Coronary artery (tissue), 2 donors: ENCODE results near the gene PARP2.

Source experiments
- DNase-seq: peaks from one replicate; pipeline ENCODE4 v3.0.0-alpha.2; 2017; ENCODE audit warnings: low spot score
- H3K27ac ChIP-seq, 2 donors: fragments of 200-600 bp; sonication (generic); one replicate each; pipeline ENCODE4 v1.5.1; 2016 to 2019
- H3K4me3 ChIP-seq: fragments of 200-600 bp; sonication (generic); 2 replicates; pipeline ENCODE4 v1.5.1; 2016; ENCODE audit warnings: mild to moderate bottlenecking, moderate library complexity
- CTCF ChIP-seq: fragments of 200-600 bp; sonication (generic); IDR thresholded peaks from one replicate; pipeline ENCODE4 v1.5.1; 2019; ENCODE audit warnings: antibody characterized with exemption

PARP2 gene

GRCh38 chr14:20343092-20343861 lies at the start of gene PARP2:
TSS of gene PARP2 (plus strand) at chr14:20343635. CDS start at chr14:20343642, 7 bp downstream.
- Histone ChIP-seq H3K27ac (peak within 1 kb of the TSS; percentile 92), H3K4me3 (peak within 1 kb of the TSS; percentile 76)
- TF ChIP-seq CTCF = no peak
- DNase-seq = peak; percentile 99

- no peak for TF ChIP-seq CTCF
- DNase-seq = no peak
- Histone ChIP-seq H3K4me3 (no peak overlapping the region), H3K27ac (no peak overlapping the region)
Observed at GRCh38 chr14:20294636-20295035, 48.8 kb upstream of the PARP2 start.

- DNase-seq = no peak
- no peak for TF ChIP-seq CTCF
- H3K27ac ChIP-seq = no peak overlapping the region
- H3K4me3 ChIP-seq = no peak overlapping the region
Observed at GRCh38 chr14:20295067-20295466, 48.4 kb upstream of the PARP2 start.

- H3K27ac ChIP-seq = no peak overlapping the region
- no peak for DNase-seq
- TF ChIP-seq CTCF = no peak
- H3K4me3 ChIP-seq = no peak overlapping the region
Observed at GRCh38 chr14:20302042-20302755, 41.2 kb upstream of the PARP2 start.

- Histone ChIP-seq H3K27ac (peak within 1 kb of the TSS in 1 of 2 donors; percentile 73), H3K4me3 (peak within 1 kb of the TSS; percentile 86)
- peak; percentile 82 for DNase-seq
- TF ChIP-seq CTCF = peak; percentile 88
Observed at GRCh38 chr14:20305265-20306078, 38.0 kb upstream of the PARP2 start, which contains the start of gene TTC5. TSS of gene TTC5 (minus strand) at chr14:20305951. CDS start at chr14:20305937, 14 bp downstream.

GRCh38 chr14:20306079-20306423 lies 37.4 kb upstream of the PARP2 start:
- TF ChIP-seq CTCF = peak; percentile 9
- Histone ChIP-seq H3K4me3 (peak overlapping the region; percentile 86), H3K27ac (no peak overlapping the region)
- no peak for DNase-seq
